Fibroblast of skin of back (primary cell): ENCODE data around the gene SBK2. TPM values are rescaled to one million over a fixed set of nuclear protein-coding genes. Genes with fewer than 3 reads are reported as not detected.
"Not testable (repeated sequence)": the region's sequence is repeated elsewhere in the genome, so short reads cannot be mapped to it uniquely, and the experiment has no call there.

Experiments used
- DNase-seq: peaks from one replicate; pipeline ENCODE4 v3.0.0-alpha.2; 2013
- polyA plus RNA-seq, 2 experiments: library from polyadenylated mRNA; unstranded; fragments of 120-200 nt; gene quantifications; one replicate each; pipeline ENCODE4 v1.2.1, GENCODE V29; 2013; ENCODE audit not compliant: insufficient read length in 2 of 2

SBK2 gene
- polyA plus RNA-seq (2013, experiment 1 of 2; ENCODE audit: insufficient read length) = not detected
- polyA plus RNA-seq (2013, experiment 2 of 2; ENCODE audit: insufficient read length) = not detected

GRCh38 chr19:55536951-55537740 lies at the start of gene SBK2:
TSS of gene SBK2 (minus strand) at chr19:55537133. CDS start at chr19:55536294, 839 bp downstream.
- DNase-seq = no peak

- DNase-seq = peak; percentile 71
These were observed 48.9 kb upstream of the SBK2 start for GRCh38 chr19:55585658-55586339.

GRCh38 chr19:55584871-55585270 lies 47.9 kb upstream of the SBK2 start:
- no peak for DNase-seq

- DNase-seq = not testable (repeated sequence)
These were observed 47.0 kb upstream of the SBK2 start for GRCh38 chr19:55583897-55584296.

GRCh38 chr19:55582284-55582683 lies 45.4 kb upstream of the SBK2 start:
- not testable (repeated sequence) for DNase-seq

- DNase-seq = no peak
These were observed 44.9 kb upstream of the SBK2 start for GRCh38 chr19:55581823-55582223.

- no peak for DNase-seq
These were observed 44.4 kb upstream of the SBK2 start for GRCh38 chr19:55581145-55581822.

GRCh38 chr19:55580628-55581144 lies 43.8 kb upstream of the SBK2 start, which contains the start of gene ZNF579:
TSS of gene ZNF579 (minus strand) at chr19:55580848. CDS start at chr19:55579639, 1,209 bp downstream.
- DNase-seq = peak; percentile 91

- peak; percentile 58 for DNase-seq
These were observed 43.1 kb upstream of the SBK2 start for GRCh38 chr19:55579766-55580621.

GRCh38 chr19:55578761-55579747 lies 42.1 kb upstream of the SBK2 start:
- no peak for DNase-seq

- no peak for DNase-seq
These were observed 41.3 kb upstream of the SBK2 start for GRCh38 chr19:55578031-55578760.

GRCh38 chr19:55576746-55577145 lies 39.8 kb upstream of the SBK2 start:
- no peak for DNase-seq

GRCh38 chr19:55573929-55574328 lies 37.0 kb upstream of the SBK2 start:
- DNase-seq = not testable (repeated sequence)

GRCh38 chr19:55569477-55569876 lies 32.5 kb upstream of the SBK2 start:
- not testable (repeated sequence) for DNase-seq

- DNase-seq = no peak
These were observed 30.9 kb upstream of the SBK2 start for GRCh38 chr19:55567708-55568328.

GRCh38 chr19:55566823-55567222 lies 29.9 kb upstream of the SBK2 start:
- no peak for DNase-seq

- no peak for DNase-seq
These were observed 26.3 kb upstream of the SBK2 start for GRCh38 chr19:55563261-55563690.

- DNase-seq = no peak
These were observed 22.8 kb upstream of the SBK2 start for GRCh38 chr19:55559684-55560083.

GRCh38 chr19:55554741-55555152 lies 17.8 kb upstream of the SBK2 start:
- no peak for DNase-seq
